Activated CD8-positive, alpha-beta T cell treated with anti-CD3 and anti-CD28 coated beads for 36 hours (primary cell): ENCODE data around the gene R3HDM2. TPM values are rescaled to one million over a fixed set of nuclear protein-coding genes. Genes with fewer than 3 reads are reported as not detected.
A peak's percentile ranks its signal among the peaks of the same experiment; 100 is the strongest.

Experiments
- ATAC-seq: fragments of 200-7000 bp; cut with Tn5 transposase; one replicate; pipeline ENCODE4 v1.10.0; 2021; ENCODE audit warnings: mild to moderate bottlenecking, moderate library complexity
- CTCF ChIA-PET: fragments of 350-600 bp; sonication (Branson Sonifier 250); formaldehyde crosslinking; loops from one replicate; lab custom pipeline; 2021; ENCODE audit warnings: antibody characterized with exemption; lab: Charles Lee
- POLR2A ChIA-PET: fragments of 350-600 bp; sonication (Branson Sonifier 250); formaldehyde crosslinking; loops from one replicate; lab custom pipeline; 2021; ENCODE audit warnings: antibody characterized with exemption; lab: Charles Lee
- DNase-seq: peaks from one replicate; pipeline ENCODE4 v3.0.0-alpha.2; 2020
- H3K27ac Mint-ChIP-seq: one replicate; pipeline ENCODE4 v1.8.0; 2021; ENCODE audit warnings: mild to moderate bottlenecking, mixed read lengths
- H3K27me3 Mint-ChIP-seq: one replicate; pipeline ENCODE4 v1.8.0; 2021; ENCODE audit warnings: mixed read lengths
- H3K36me3 Mint-ChIP-seq: one replicate; pipeline ENCODE4 v1.8.0; 2021; ENCODE audit warnings: low read depth, mixed read lengths
- H3K4me1 Mint-ChIP-seq: one replicate; pipeline ENCODE4 v1.8.0; 2021; ENCODE audit warnings: low read depth, mixed read lengths
- H3K4me3 Mint-ChIP-seq: one replicate; pipeline ENCODE4 v1.8.0; 2021; ENCODE audit warnings: mild to moderate bottlenecking, moderate library complexity, mixed read lengths
- H3K9me3 Mint-ChIP-seq: one replicate; pipeline ENCODE4 v1.8.0; 2021; ENCODE audit warnings: mixed read lengths
- intact Hi-C: fragments of 100-400 bp; cut with micrococcal nuclease; formaldehyde crosslinking; loops from one replicate; pipeline ENCODE4 v1.10.0; 2022
- total RNA-seq, 2 experiments: library from RNA; stranded (reverse); gene quantifications; one replicate each; pipeline ENCODE4 v1.2.3, GENCODE V29; 2021
- TF ChIP-seq, protein P1 (sequence below): fragments of 200-600 bp; IDR thresholded peaks from one replicate; pipeline ENCODE4 v1.8.0; 2022; ENCODE audit warnings: antibody characterized with exemption, mild to moderate bottlenecking

Gene R3HDM2
- total RNA-seq, 2 experiments from 2014 or later = 33.2 to 44.0 TPM

DNA sequence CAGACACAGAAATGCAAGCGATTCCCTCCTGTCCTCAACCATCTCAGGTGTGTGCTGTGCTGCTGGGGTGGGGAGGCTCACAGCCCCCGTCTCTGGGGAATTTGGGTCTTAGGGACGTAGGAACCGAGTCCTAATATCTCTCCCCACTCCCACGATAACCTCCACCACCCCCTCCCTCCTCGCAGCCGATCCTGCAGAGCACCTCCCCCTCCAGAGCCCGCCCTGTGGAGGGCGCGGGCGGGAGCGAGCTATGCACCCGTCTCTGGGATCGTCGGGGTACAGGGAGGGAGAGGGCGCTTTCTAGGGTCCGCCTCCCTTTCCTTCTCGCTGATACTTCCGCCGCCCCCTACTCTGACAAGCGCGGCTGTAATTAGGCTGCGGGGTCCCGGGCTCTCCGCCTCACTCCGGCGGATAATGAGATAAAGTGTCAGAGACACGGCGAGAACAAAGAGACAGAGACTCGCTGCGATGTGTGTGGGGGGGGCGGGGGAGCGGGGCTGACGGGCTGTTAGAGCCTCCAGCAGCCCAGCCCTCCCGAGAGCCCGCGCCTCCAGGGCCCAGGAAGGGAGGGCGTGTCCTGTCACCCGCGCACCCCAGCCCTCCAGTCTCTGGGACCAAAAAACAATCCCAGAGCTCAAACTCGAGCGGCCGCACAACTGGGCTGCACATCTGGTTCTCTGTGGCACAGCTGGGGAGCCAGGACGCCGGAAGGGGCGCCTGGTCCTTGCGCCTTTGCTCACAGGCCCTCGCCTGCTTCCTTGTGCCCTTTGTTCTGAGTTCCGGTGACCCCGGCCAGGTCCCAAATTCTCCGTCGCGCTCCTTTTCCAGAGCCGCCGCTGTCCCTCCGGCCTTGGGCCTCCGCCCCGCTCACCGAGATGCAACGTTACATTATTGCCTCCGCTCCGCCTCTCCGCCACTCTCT, 192.7 kb downstream of the R3HDM2 start:
- intact Hi-C loops = loop anchor here (2.0 kb wide), 1 partner anchor 23 kb away; no protein-coding TSS in a partner anchor
- ATAC-seq = no peak
- Mint-ChIP-seq H3K4me3 (peak overlapping the region; percentile 83), H3K9me3 (no peaks in the 10 kb centered on the region), H3K36me3 (peaks cover 22% of the 10 kb centered on the region), H3K27me3 (peaks cover 38% of the 10 kb centered on the region), H3K4me1 (peaks cover 61% of the 10 kb centered on the region), H3K27ac (no peak overlapping the region)
- TF ChIP-seq, protein P1, sequence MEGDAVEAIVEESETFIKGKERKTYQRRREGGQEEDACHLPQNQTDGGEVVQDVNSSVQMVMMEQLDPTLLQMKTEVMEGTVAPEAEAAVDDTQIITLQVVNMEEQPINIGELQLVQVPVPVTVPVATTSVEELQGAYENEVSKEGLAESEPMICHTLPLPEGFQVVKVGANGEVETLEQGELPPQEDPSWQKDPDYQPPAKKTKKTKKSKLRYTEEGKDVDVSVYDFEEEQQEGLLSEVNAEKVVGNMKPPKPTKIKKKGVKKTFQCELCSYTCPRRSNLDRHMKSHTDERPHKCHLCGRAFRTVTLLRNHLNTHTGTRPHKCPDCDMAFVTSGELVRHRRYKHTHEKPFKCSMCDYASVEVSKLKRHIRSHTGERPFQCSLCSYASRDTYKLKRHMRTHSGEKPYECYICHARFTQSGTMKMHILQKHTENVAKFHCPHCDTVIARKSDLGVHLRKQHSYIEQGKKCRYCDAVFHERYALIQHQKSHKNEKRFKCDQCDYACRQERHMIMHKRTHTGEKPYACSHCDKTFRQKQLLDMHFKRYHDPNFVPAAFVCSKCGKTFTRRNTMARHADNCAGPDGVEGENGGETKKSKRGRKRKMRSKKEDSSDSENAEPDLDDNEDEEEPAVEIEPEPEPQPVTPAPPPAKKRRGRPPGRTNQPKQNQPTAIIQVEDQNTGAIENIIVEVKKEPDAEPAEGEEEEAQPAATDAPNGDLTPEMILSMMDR = no peak
- peak; percentile 58 for DNase-seq
- ChIA-PET POLR2A (interaction anchor here (0.9 to 12.9 kb wide), 4 partner anchors 11 to 148 kb away, joined by 3 to 238 read pairs (median 51); partner anchors contain the start of genes NXPH4, SHMT2 and STAT6), CTCF (interaction anchor here (0.6 to 12.7 kb wide), 8 partner anchors 10 to 238 kb away, joined by 4 to 431 read pairs (median 16); partner anchors contain the start of genes GLI1, NXPH4, SHMT2 and STAC3)

DNA sequence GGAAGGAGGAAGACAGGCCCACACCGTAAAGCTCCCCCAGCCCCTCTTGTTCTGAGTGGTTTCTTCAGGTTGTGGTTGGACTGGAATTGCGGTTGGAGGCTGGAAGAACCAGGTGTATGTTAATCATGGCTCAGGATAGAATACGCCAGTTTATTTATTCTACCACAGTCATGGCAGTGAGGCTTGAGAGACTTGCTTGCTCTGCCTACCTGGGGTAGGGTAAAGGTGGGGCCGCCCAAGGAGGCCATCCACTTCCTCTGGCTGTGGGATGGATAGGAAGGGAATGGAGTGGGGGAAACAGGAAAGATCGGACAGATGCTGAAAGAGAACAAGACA, 193.3 kb downstream of the R3HDM2 start:
- intact Hi-C loops = no loop called here
- peaks cover 62% of the 10 kb centered on the region for H3K4me1 Mint-ChIP-seq

DNA sequence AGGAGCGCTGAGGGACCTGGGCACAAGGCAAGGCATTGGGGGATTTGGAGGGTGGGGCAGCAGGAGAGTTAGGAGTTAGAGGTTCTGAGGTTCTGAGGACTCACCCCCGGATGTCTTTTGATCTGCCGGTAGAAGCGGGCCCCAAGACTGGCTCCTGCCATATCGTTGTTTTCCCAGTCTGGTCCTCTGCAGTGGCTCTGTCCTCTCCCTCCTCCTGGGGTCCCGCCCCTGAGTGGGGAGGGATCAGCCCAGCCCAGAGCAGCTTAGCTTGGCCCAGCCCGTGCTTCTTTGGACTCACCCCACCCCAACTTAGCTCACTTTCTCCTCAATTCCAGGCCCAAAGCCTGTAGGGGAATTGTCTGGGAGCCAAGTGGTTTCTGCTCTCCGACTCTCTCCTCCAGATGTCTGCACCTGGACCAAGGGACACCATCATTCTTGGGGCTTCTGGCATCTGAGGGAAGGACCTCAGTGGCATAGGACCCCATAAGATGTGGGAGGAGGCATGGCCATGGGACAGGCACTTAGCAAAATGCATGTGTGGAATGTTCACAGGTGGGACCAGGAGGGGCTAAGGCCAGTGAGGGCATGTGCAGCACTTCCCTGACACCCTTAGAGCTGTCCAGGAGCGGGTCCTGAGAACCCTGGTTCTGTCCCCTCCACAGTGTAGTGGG, 193.8 kb downstream of the R3HDM2 start:
- ChIA-PET CTCF (interaction anchor here (11.8 to 12.7 kb wide), 2 partner anchors 9 to 21 kb away, joined by 397 to 431 read pairs; partner anchors contain the start of genes NXPH4 and SHMT2), POLR2A (interaction anchor here (10.7 to 12.9 kb wide), 2 partner anchors 10 to 21 kb away, joined by 99 to 238 read pairs; partner anchors contain the start of genes NXPH4 and SHMT2)
- Mint-ChIP-seq H3K4me1 (peaks cover 61% of the 10 kb centered on the region), H3K27me3 (peaks cover 33% of the 10 kb centered on the region), H3K36me3 (peaks cover 34% of the 10 kb centered on the region), H3K9me3 (no peaks in the 10 kb centered on the region), H3K27ac (no peak overlapping the region), H3K4me3 (peak overlapping the region; percentile 15)
- ATAC-seq (no peak), DNase-seq (no peak)
- intact Hi-C loops = no loop called here
- TF ChIP-seq, protein P1 = no peak

More for the DNA sequence above, 193.3 kb downstream of the R3HDM2 start:
- TF ChIP-seq, protein P1 = no peak
- CTCF ChIA-PET = interaction anchor here (11.8 to 12.7 kb wide), 2 partner anchors 10 to 21 kb away, joined by 397 to 431 read pairs; partner anchors contain the start of genes NXPH4 and SHMT2
- ATAC-seq = no peak
- Mint-ChIP-seq H3K27me3 (peaks cover 36% of the 10 kb centered on the region), H3K9me3 (no peaks in the 10 kb centered on the region), H3K36me3 (peaks cover 29% of the 10 kb centered on the region), H3K4me3 (peak overlapping the region; percentile 15), H3K27ac (no peak overlapping the region)
- POLR2A ChIA-PET = interaction anchor here (1.0 to 12.9 kb wide), 3 partner anchors 10 to 148 kb away, joined by 3 to 238 read pairs (median 99); partner anchors contain the start of genes NXPH4 and SHMT2
- no peak for DNase-seq

DNA sequence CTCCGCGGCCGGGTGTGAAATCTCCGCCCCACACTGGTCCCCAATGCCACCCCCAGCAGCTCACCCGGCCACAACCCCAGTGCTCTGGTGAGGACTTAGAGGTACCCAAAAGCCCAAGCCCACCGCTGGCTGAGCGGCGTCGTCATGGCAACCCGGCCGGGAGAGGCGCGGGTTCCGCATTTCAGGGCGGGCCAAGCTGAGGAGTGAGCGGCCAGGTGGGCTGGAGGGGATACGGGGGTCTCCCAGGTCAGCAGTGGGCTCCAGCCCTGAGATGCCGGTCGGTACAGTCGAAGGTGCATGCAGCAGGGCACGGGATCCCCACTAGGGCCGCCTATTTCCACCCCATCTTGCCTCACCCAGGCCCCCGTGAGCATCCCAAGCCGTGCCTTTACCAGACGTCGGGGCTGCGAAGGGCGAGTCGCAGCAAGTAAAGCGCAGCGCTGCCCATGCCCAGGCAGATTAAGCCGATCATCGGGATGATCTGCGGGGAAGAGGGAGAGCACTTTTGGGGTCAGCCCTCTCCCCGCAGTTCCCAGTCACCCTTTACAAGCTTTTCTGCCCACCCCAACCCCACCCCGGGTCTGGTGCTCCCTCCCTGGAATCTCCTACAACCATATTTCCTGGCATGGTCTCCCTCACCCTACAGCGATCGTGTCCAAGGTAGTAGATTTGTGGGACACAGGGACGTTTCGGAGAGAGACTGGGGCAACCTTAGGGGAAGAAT, 194.5 kb downstream of the R3HDM2 start:
- Mint-ChIP-seq H3K27ac (no peak overlapping the region), H3K36me3 (peaks cover 41% of the 10 kb centered on the region), H3K4me3 (no peak overlapping the region), H3K4me1 (peaks cover 61% of the 10 kb centered on the region), H3K9me3 (no peaks in the 10 kb centered on the region), H3K27me3 (peaks cover 26% of the 10 kb centered on the region)
- no peak for ATAC-seq
- ChIA-PET POLR2A (interaction anchor here (10.7 to 12.9 kb wide), 2 partner anchors 9 to 20 kb away, joined by 99 to 238 read pairs; partner anchors contain the start of genes NXPH4 and SHMT2), CTCF (interaction anchor here (11.8 to 12.7 kb wide), 2 partner anchors 9 to 20 kb away, joined by 397 to 431 read pairs; partner anchors contain the start of genes NXPH4 and SHMT2)
- TF ChIP-seq, protein P1 = no peak
- DNase-seq = peak; percentile 49
- intact Hi-C loops = no loop called here
